ENCODE results near the gene MRPL55.

MRPL55 gene

DNA sequence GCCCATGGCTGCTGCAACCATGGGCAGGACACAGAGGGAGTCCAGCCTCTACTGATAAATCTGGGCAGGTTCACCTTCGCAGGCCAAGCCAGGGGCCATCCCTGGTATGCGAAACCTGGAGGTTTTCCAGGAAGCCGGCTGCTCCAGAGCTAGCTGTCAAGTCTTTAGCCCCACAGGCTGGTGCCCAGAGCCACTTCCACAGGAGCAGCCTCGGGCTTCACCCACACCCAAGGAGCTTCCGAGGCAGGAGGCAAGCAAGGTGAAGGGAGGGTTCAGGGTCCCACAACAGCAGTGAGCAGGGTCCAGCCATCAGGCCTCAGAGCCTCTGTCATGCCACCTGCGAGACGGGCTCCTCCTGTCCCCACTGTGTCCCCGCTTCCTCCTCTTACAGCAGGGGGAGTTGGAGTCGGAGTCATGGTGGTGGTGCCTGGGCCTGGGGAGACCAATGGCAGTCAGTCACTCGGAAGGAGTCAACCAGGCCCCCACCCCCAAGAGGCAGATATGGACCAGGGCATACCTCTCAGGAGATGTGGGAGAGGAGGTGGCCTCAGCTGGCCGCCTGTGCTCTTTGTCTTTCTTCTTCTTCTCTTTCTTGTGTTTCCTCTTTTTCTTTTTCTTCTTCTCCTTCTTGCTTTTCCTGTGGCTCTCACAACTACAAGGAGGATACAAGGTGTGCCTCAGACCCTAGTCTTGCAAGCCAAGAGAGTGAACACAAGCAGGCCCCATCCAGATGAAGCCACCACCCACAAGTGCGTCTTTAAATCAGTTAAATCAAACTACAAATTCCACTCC lies 8.1 kb downstream of the MRPL55 start:
- DNase-seq (ENCODE audit: low read depth), result no peak

GRCh38 chr1:228099331-228099732 lies 9.8 kb downstream of the MRPL55 start:
- no peak for DNase-seq (ENCODE audit: low read depth)

DNA sequence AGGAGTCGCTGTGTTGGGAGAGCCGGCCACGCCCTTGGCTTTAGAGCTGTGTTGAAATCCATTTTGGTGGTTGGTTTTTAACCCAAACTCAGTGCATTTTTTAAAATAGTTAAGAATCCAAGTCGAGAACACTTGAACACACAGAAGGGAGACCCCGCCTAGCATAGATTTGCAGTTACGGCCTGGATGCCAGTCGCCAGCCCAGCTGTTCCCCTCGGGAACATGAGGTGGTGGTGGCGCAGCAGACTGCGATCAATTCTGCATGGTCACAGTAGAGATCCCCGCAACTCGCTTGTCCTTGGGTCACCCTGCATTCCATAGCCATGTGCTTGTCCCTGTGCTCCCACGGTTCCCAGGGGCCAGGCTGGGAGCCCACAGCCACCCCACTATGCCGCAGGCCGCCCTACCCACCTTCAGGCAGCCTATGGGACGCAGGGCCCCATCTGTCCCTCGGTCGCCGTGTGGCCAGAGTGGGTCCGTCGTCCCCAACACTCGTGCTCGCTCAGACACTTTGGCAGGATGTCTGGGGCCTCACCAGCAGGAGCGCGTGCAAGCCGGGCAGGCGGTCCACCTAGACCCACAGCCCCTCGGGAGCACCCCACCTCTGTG lies 10.7 kb downstream of the MRPL55 start:
- DNase-seq (ENCODE audit: low read depth), result no peak

DNA sequence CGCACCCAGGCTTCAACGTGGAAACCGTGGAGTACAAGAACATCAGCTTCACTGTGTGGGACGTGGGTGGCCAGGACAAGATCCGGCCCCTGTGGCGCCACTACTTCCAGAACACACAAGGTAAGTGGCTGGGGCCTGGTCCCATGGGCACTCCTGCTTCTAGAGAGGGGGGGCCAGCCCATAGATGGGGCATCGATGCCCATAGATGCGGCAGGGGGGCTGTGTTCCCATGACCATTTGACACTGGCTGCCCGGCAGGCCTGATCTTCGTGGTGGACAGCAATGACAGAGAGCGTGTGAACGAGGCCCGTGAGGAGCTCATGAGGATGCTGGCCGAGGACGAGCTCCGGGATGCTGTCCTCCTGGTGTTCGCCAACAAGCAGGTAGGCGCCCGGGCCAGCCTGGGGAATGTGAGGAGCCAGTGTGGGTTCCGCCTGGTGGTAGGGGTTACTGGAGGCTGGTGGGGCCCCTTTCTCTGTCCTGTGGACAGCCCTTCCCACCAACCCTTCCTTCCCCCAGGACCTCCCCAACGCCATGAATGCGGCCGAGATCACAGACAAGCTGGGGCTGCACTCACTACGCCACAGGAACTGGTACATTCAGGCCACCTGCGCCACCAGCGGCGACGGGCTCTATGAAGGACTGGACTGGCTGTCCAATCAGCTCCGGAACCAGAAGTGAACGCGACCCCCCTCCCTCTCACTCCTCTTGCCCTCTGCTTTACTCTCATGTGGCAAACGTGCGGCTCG lies 11.6 kb downstream of the MRPL55 start:
- DNase-seq (ENCODE audit: low read depth), result no peak

DNA sequence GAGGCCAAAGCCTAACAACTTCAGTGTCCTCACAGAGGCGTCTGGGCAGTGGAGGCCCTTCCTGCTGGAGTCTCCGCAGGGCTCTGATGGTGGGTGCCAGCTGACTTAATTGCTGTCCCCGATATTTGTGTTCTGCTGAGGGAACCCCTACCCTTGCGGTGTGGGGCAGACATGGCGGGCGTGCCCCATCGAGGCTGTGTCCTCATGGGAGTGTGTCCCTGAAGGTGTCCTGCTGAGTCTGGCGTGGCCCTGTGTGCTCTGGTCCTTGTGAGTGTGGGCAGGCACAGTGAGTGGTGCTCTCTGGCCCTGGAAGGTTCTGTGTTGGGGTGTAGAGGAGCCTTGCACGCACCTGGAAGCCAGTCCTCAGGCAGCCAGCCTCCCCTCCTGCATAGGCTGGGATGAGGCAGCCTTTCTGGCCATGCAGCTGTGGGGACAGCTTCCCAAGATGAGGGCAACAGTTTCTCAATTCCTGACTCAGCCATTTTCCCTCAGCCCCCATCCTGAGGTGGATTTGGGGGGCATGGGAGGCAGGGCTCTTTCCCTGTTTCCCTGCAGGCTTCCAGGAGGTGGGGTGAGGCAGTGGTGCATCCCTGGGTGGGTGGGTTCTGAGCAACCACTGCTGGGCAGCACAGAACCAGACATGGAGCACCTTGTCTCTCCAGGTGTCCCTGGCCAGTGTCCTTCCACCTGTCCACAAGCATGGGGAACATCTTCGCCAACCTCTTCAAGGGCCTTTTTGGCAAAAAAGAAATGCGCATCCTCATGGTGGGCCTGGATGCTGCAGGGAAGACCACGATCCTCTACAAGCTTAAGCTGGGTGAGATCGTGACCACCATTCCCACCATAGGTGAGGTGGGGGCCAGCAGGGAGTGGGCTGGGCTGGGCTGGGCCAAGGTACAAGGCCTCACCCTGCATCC lies 12.4 kb downstream of the MRPL55 start:
- DNase-seq (ENCODE audit: low read depth), result no peak

DNA sequence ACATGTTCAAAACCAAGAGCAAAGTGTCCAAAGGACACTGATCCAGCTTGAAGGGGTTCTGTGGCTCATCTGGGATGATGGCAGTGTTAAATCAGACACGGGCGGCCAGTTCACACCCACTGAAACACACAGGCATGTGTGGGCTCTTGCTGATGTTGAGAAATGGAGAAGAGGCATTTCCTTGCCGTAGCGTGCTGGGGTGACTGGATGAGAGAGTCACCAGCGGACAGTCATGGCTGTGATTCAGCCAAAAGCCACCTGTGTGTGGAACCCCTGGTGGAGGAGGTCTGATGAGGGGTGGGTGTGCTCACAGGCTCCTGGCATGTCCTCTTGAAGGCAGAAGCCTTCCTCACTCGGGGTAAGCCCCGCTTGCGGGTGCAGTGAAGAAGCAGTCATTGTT lies 13.2 kb downstream of the MRPL55 start:
- DNase-seq (ENCODE audit: low read depth), result no peak

DNA sequence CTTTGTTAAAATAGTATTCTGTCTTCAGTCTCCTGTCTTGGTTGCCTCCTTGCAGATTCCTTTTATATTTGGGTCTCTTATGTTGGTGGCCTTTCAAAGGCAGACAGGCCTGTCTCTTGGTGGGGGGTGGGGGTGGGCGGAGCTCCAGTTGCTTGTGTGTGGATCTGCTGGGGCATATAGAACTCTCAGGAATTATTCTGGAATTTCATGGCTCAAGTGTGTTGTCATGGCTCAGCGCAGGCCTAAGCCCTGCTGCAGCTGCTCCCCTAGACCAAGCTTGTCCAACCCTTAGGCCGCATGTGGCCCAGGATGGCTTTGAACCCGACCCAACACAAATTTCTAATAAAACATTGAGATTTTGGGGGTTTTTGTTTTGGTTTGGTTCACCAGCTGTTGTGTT lies 13.9 kb downstream of the MRPL55 start:
- no peak for DNase-seq (ENCODE audit: low read depth)

GRCh38 chr1:228094432-228095016 lies 14.6 kb downstream of the MRPL55 start:
- DNase-seq (ENCODE audit: low read depth), result no peak

- DNase-seq (ENCODE audit: low read depth), result no peak
These were observed 15.8 kb downstream of the MRPL55 start for GRCh38 chr1:228093050-228093906.

- DNase-seq (ENCODE audit: low read depth), result no peak
These were observed 16.6 kb downstream of the MRPL55 start for GRCh38 chr1:228092342-228093049.

- no peak for DNase-seq (ENCODE audit: low read depth)
These were observed 18.0 kb downstream of the MRPL55 start for GRCh38 chr1:228091084-228091483.

GRCh38 chr1:228090613-228091081 lies 18.5 kb downstream of the MRPL55 start:
- DNase-seq (ENCODE audit: low read depth), result no peak

- DNase-seq (ENCODE audit: low read depth), result no peak
These were observed 19.3 kb downstream of the MRPL55 start for GRCh38 chr1:228089519-228090380.

GRCh38 chr1:228088586-228089498 lies 20.3 kb downstream of the MRPL55 start:
- no peak for DNase-seq (ENCODE audit: low read depth)

DNA sequence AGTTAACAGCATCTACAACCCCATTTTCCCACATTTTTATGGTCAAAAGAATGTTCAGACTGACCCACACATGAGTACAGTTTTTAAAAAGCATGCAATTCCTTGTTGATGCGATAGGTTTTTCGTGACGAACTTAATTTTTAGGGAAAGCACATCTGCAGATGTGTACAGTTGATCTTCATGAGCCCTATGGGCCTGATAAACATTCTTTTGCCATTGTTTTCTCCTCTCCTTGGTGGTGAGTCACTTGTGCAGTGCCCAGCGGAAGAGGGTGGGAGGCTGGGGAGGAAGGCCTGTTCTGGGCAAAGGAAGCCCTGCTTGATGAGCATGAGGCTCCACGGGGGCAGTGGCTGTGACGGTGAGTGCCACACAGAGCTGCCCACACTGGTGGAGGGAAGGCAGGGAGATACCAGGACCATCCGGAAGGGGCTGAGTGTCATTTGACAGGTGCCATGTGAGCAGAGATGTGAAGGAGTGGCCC lies 21.3 kb downstream of the MRPL55 start:
- no peak for DNase-seq (ENCODE audit: low read depth)

DNA sequence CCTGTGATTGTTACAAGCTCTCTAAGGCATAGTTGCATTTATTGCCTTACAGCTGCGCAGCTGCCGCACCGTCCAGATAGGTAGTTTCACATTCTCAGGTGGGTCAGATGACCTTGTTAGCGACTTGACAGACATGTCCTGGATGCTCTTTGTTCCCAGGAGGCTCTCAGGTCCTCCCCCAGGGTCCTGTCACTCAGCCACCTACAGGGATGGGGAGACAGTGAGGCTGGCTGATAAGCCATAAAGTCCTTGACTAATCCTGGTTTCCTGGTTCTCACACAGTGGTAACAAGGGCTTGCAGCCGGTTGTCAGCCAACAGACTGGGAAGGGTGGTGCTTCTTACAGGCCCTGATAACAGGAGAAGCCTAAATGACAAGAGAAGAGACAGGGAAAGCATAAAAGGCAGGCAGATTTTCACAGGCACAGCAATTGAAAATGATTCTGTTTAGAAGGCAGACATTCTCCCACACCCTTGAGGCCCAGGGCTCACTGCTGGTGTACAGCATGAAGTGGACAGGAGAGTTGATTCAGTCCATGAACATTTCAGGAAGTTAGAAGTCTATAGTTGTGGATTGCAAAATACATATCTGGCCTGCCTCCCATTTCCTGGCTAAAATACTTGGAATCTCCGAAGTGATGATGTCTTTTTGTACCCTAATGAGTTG lies 23.7 kb downstream of the MRPL55 start:
- DNase-seq (ENCODE audit: low read depth), result peak; percentile 54

- DNase-seq (ENCODE audit: low read depth), result no peak
These were observed 24.3 kb downstream of the MRPL55 start for GRCh38 chr1:228084797-228085196.

All from non-pigmented ciliary epithelial cell (primary cell).